HCT116 (cell line): ENCODE results near the gene MIER3. TPM values are rescaled to one million over a fixed set of nuclear protein-coding genes. Genes with fewer than 3 reads are reported as not detected.

ENCODE experiments used
- ATAC-seq: fragments of 200-7000 bp; cut with Tn5 transposase; 2 replicates; pipeline ENCODE4 v1.9.1; 2020; ENCODE audit warnings: mild to moderate bottlenecking, moderate library complexity
- BruUV-seq: library from RNA; stranded (reverse); fragments of 400-500 nt; replicated peaks from 2 replicates; lab custom pipeline; 2021; lab: Mats Ljungman, UMichigan
- CTCF ChIA-PET: fragments of 300-600 bp; sonication (Branson Sonifier 250); formaldehyde crosslinking; loops from one replicate; lab custom pipeline; 2021; ENCODE audit warnings: antibody characterized with exemption; lab: Charles Lee
- POLR2A ChIA-PET: fragments of 300-600, 350-600 bp; sonication (Branson Sonifier 250); formaldehyde crosslinking; loops from one replicate; lab custom pipeline; 2021; ENCODE audit warnings: antibody characterized with exemption; lab: Charles Lee
- RAD21 ChIA-PET, 2 experiments: fragments of 300-600 bp; sonication (Branson Sonifier 250); formaldehyde crosslinking; loops; one replicate each; lab custom pipeline; 2023; ENCODE audit warnings: low total read pairs in 2 of 2; ENCODE audit not compliant: uncharacterized antibody in 2 of 2, unreplicated experiment in 2 of 2, low non-redundant PET in 1 of 2; lab: Charles Lee
- DNase-seq: peaks from one replicate; pipeline ENCODE4 v3.0.0-alpha.2; 2010; ENCODE audit warnings: low read depth, low spot score
- H2AFZ ChIP-seq: fragments of 200-600 bp; shearing (Covaris generic), sonication (generic); 2 replicates; pipeline ENCODE4 v1.6.1; 2017; ENCODE audit warnings: low read depth, mixed run types, mixed read lengths, antibody characterized with exemption, low read length; ENCODE audit not compliant: poor library complexity, severe bottlenecking
- H3K27ac ChIP-seq: 2 replicates; pipeline ENCODE4 v1.5.1; 2012; ENCODE audit warnings: low read depth, low read length
- H3K27me3 ChIP-seq: fragments of 200-600 bp; sonication (generic); 2 replicates; pipeline ENCODE4 v1.6.1; 2016; ENCODE audit warnings: mixed run types, low read length, mixed read lengths; ENCODE audit not compliant: insufficient read depth
- H3K36me3 ChIP-seq, 2 experiments: fragments of 200-500 bp in 1 of 2; fragments of 200-600 bp in 1 of 2; sonication (Bioruptor generic) in 1 of 2; sonication (generic) in 1 of 2; 2 replicates each; pipeline versions ENCODE4 v1.5.1 to v1.6.1; 2014 to 2016; ENCODE audit warnings: low read length in 2 of 2, inconsistent platforms in 1 of 2, mixed read lengths in 1 of 2, mixed run types in 1 of 2; ENCODE audit not compliant: insufficient read depth in 2 of 2, control insufficient read depth in 1 of 2
- H3K4me1 ChIP-seq, 2 experiments: fragments of 200-600 bp in 1 of 2; sonication (generic) in 1 of 2; 2 replicates each; pipeline versions ENCODE4 v1.5.1 to v1.6.1; 2012 to 2017; ENCODE audit warnings: low read length in 2 of 2, inconsistent platforms in 1 of 2, mild to moderate bottlenecking in 1 of 2, mixed read lengths in 1 of 2, mixed run types in 1 of 2, moderate library complexity in 1 of 2; ENCODE audit not compliant: insufficient read depth in 2 of 2, control insufficient read depth in 1 of 2
- H3K4me2 ChIP-seq: fragments of 200-600 bp; sonication (generic); 2 replicates; pipeline ENCODE4 v1.6.1; 2017; ENCODE audit warnings: mixed run types, low read length, mixed read lengths
- H3K4me3 ChIP-seq, 2 experiments: fragments of 200-600 bp in 1 of 2; sonication (generic) in 1 of 2; replicated peaks in 1 of 2; 2 replicates each; pipeline ENCODE4 v1.5.1; 2011 to 2016; ENCODE audit warnings: low read length in 2 of 2, control low read depth in 1 of 2, low read depth in 1 of 2, mild to moderate bottlenecking in 1 of 2, mixed read lengths in 1 of 2, mixed run types in 1 of 2
- H3K79me2 ChIP-seq: fragments of 200-600 bp; sonication (generic); 2 replicates; pipeline ENCODE4 v1.6.1; 2017; ENCODE audit warnings: mild to moderate bottlenecking, mixed run types, low read length, moderate library complexity, mixed read lengths; ENCODE audit not compliant: insufficient read depth
- H3K9ac ChIP-seq: fragments of 200-600 bp; sonication (generic); 2 replicates; pipeline ENCODE4 v1.6.1; 2016; ENCODE audit warnings: low read length, mixed read lengths
- H3K9me2 ChIP-seq: fragments of 200-600 bp; sonication (generic), shearing (Covaris generic); 2 replicates; pipeline ENCODE4 v1.6.1; 2017; ENCODE audit warnings: mixed run types, mild to moderate bottlenecking, moderate library complexity; ENCODE audit not compliant: insufficient read depth
- H3K9me3 ChIP-seq, 2 experiments: fragments of 200-500 bp in 1 of 2; fragments of 200-600 bp in 1 of 2; sonication (Bioruptor generic) in 1 of 2; sonication (generic) in 1 of 2; 2 replicates each; pipeline ENCODE4 v1.6.1; 2014 to 2017; ENCODE audit warnings: low read length in 2 of 2, mixed read lengths in 2 of 2, inconsistent platforms in 1 of 2, low read depth in 1 of 2, mild to moderate bottlenecking in 1 of 2, mixed run types in 1 of 2, moderate library complexity in 1 of 2; ENCODE audit not compliant: control insufficient read depth in 1 of 2, insufficient read depth in 1 of 2
- H4K20me1 ChIP-seq: fragments of 200-600 bp; sonication (generic), shearing (Covaris generic); 2 replicates; pipeline ENCODE4 v1.6.1; 2017; ENCODE audit warnings: mixed run types, mild to moderate bottlenecking, moderate library complexity; ENCODE audit not compliant: insufficient read depth
- CEBPB ChIP-seq: IDR thresholded peaks from 2 replicates; pipeline ENCODE4 v1.6.1; 2012; ENCODE audit warnings: low read depth
- EGR1 ChIP-seq: IDR thresholded peaks from 2 replicates; pipeline ENCODE4 v1.6.1; 2012; ENCODE audit warnings: low read depth
- ELF1 ChIP-seq: IDR thresholded peaks from 2 replicates; pipeline ENCODE4 v1.6.1; 2012; ENCODE audit warnings: low read depth, borderline replicate concordance
- EZH2 ChIP-seq: fragments of 200-600 bp; sonication (generic); IDR thresholded peaks from 2 replicates; pipeline ENCODE4 v1.6.1; 2017; ENCODE audit warnings: antibody characterized with exemption, mixed run types
- EZH2phosphoT487 ChIP-seq: fragments of 200-600 bp; IDR thresholded peaks from 2 replicates; pipeline ENCODE4 v1.6.1; 2018; ENCODE audit warnings: antibody characterized with exemption, borderline replicate concordance
- FOSL1 ChIP-seq: IDR thresholded peaks from 2 replicates; pipeline ENCODE4 v1.6.1; 2012; ENCODE audit warnings: low read depth
- JUND ChIP-seq: IDR thresholded peaks from 2 replicates; pipeline ENCODE4 v1.6.1; 2012
- POLR2A ChIP-seq: IDR thresholded peaks from 2 replicates; pipeline ENCODE4 v1.7.0; 2011; ENCODE audit warnings: borderline replicate concordance; ENCODE audit not compliant: insufficient read depth, insufficient read length; ENCODE audit errors: extremely low read depth
- POLR2AphosphoS5 ChIP-seq: IDR thresholded peaks from 2 replicates; pipeline ENCODE4 v1.6.1; 2011; ENCODE audit warnings: mild to moderate bottlenecking, low read depth, low read length, moderate library complexity
- RAD21 ChIP-seq: IDR thresholded peaks from 2 replicates; pipeline ENCODE4 v1.6.1; 2012; ENCODE audit warnings: low read depth, mild to moderate bottlenecking
- SIN3A ChIP-seq: IDR thresholded peaks from 2 replicates; pipeline ENCODE4 v1.6.1; 2012; ENCODE audit warnings: low read depth
- SP1 ChIP-seq: IDR thresholded peaks from 2 replicates; pipeline ENCODE4 v1.6.1; 2012; ENCODE audit warnings: low read depth
- SRF ChIP-seq: IDR thresholded peaks from 2 replicates; pipeline ENCODE4 v1.6.1; 2012; ENCODE audit warnings: low read depth
- YY1 ChIP-seq: IDR thresholded peaks from 2 replicates; pipeline ENCODE4 v1.6.1; 2011; ENCODE audit warnings: low read length, low read depth, moderate library complexity, mild to moderate bottlenecking; ENCODE audit not compliant: insufficient replicate concordance; ENCODE audit errors: extremely low read depth
- ZNF274 ChIP-seq: fragments of 200-500 bp; sonication (Bioruptor generic); IDR thresholded peaks from 2 replicates; pipeline ENCODE4 v1.6.1; 2014; ENCODE audit warnings: mild to moderate bottlenecking, low read depth, low read length, inconsistent platforms
- intact Hi-C: fragments of 100-400 bp; cut with micrococcal nuclease; formaldehyde crosslinking; loops from 2 replicates; pipeline ENCODE4 v1.10.0; 2022
- total RNA-seq: library from RNA; stranded (reverse); gene quantifications from one replicate; pipeline ENCODE4 v1.2.1, GENCODE V29; 2021; ENCODE audit not compliant: unreplicated experiment
- TF ChIP-seq, protein P1 (sequence below): IDR thresholded peaks from 2 replicates; pipeline ENCODE4 v1.6.1; 2012; ENCODE audit warnings: low read depth
- TF ChIP-seq, protein P2 (sequence below): IDR thresholded peaks from 2 replicates; pipeline ENCODE4 v1.6.1; 2012
- TF ChIP-seq, protein P3 (sequence below), 3 experiments: fragments of 200-600 bp in 1 of 3; sonication (generic) in 1 of 3; IDR thresholded peaks in 2 of 3; conservative IDR thresholded peaks in 1 of 3; 2 replicates each; pipeline ENCODE4 v1.5.1; 2012 to 2017; ENCODE audit warnings: low read depth in 2 of 3, low read length in 2 of 3, antibody characterized with exemption in 1 of 3, borderline replicate concordance in 1 of 3, control low read depth in 1 of 3, mild to moderate bottlenecking in 1 of 3, mixed read lengths in 1 of 3, mixed run types in 1 of 3, moderate library complexity in 1 of 3; ENCODE audit not compliant: insufficient read depth in 1 of 3

The MIER3 gene
- total RNA-seq, 1 experiment from 2014 or later, result 21.9 TPM

DNA sequence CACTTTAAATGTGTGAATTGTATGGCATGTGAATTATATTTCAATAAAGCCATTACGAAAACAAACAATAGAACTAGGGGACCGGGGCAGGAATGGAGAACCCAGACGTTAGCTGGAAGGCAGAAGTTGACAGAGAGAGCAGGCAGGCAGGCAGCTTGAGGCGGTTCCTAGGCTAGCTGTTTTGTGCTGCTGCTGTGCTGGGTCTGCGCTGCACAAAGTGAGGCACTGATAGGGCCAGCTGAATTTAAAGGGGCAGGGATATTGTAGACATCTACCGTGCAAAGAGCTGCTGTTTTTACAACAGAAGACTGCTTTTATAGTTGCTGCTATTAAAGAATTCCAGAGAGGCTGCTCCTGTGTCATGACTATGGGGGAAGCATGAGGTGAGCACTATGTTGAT is 21.6 kb upstream of the MIER3 start:
- H3K27me3 ChIP-seq, result no peaks in the 10 kb centered on the region
- H3K4me2 ChIP-seq, result no peak overlapping the region
- H2AFZ ChIP-seq, result no peak overlapping the region
- TF ChIP-seq RAD21 (no peak), ELF1 (no peak), SRF (no peak), FOSL1 (no peak), CEBPB (no peak), POLR2AphosphoS5 (no peak), ZNF274 (no peak), EZH2phosphoT487 (no peak), JUND (no peak), POLR2A (no peak), SP1 (no peak), YY1 (no peak), EGR1 (no peak), SIN3A (no peak), EZH2 (no peak)
- TF ChIP-seq, protein P1, sequence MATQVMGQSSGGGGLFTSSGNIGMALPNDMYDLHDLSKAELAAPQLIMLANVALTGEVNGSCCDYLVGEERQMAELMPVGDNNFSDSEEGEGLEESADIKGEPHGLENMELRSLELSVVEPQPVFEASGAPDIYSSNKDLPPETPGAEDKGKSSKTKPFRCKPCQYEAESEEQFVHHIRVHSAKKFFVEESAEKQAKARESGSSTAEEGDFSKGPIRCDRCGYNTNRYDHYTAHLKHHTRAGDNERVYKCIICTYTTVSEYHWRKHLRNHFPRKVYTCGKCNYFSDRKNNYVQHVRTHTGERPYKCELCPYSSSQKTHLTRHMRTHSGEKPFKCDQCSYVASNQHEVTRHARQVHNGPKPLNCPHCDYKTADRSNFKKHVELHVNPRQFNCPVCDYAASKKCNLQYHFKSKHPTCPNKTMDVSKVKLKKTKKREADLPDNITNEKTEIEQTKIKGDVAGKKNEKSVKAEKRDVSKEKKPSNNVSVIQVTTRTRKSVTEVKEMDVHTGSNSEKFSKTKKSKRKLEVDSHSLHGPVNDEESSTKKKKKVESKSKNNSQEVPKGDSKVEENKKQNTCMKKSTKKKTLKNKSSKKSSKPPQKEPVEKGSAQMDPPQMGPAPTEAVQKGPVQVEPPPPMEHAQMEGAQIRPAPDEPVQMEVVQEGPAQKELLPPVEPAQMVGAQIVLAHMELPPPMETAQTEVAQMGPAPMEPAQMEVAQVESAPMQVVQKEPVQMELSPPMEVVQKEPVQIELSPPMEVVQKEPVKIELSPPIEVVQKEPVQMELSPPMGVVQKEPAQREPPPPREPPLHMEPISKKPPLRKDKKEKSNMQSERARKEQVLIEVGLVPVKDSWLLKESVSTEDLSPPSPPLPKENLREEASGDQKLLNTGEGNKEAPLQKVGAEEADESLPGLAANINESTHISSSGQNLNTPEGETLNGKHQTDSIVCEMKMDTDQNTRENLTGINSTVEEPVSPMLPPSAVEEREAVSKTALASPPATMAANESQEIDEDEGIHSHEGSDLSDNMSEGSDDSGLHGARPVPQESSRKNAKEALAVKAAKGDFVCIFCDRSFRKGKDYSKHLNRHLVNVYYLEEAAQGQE, result no peak
- TF ChIP-seq, protein P2, sequence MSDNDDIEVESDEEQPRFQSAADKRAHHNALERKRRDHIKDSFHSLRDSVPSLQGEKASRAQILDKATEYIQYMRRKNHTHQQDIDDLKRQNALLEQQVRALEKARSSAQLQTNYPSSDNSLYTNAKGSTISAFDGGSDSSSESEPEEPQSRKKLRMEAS, result no peak
- TF ChIP-seq, protein P3, sequence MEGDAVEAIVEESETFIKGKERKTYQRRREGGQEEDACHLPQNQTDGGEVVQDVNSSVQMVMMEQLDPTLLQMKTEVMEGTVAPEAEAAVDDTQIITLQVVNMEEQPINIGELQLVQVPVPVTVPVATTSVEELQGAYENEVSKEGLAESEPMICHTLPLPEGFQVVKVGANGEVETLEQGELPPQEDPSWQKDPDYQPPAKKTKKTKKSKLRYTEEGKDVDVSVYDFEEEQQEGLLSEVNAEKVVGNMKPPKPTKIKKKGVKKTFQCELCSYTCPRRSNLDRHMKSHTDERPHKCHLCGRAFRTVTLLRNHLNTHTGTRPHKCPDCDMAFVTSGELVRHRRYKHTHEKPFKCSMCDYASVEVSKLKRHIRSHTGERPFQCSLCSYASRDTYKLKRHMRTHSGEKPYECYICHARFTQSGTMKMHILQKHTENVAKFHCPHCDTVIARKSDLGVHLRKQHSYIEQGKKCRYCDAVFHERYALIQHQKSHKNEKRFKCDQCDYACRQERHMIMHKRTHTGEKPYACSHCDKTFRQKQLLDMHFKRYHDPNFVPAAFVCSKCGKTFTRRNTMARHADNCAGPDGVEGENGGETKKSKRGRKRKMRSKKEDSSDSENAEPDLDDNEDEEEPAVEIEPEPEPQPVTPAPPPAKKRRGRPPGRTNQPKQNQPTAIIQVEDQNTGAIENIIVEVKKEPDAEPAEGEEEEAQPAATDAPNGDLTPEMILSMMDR (IDR thresholded peaks at IDR 0.05 in 2 of 3, conservative IDR thresholded peaks at IDR 0.05 in 1 of 3; ENCODE audit: borderline replicate concordance in 1 of 3, insufficient read depth in 1 of 3, low read depth in 2 of 3, low read length in 2 of 3), result no peak
- no peaks in the 10 kb centered on the region for H3K9me2 ChIP-seq
- CTCF ChIA-PET, result no interaction called here
- no peak overlapping the region for H3K9ac ChIP-seq
- no peak overlapping the region for H3K27ac ChIP-seq
- BruUV-seq, result no TSS peak
- no peak overlapping the region for H3K4me3 ChIP-seq
- no peaks in the 10 kb centered on the region for H3K36me3 ChIP-seq
- RAD21 ChIA-PET, result no interaction called here
- no peaks in the 10 kb centered on the region for H3K79me2 ChIP-seq
- ATAC-seq (no peak), DNase-seq (no peak)
- no peaks in the 10 kb centered on the region for H4K20me1 ChIP-seq
- intact Hi-C loops, result no loop called here
- H3K9me3 ChIP-seq, result no peaks in the 10 kb centered on the region
- peaks cover 0 to 3% of the 10 kb centered on the region in 2 experiments; a peak in 1 of 4 replicates for H3K4me1 ChIP-seq
- POLR2A ChIA-PET, result no interaction called here
